T47D (cell line): Measurements from ENCODE around the gene IGF1.

ENCODE experiments used
- DNase-seq, 2 experiments: peaks; one replicate each; pipeline versions ENCODE4 v3.0.0 to v3.0.0-alpha.2; 2011 to 2012; ENCODE audit warnings: low read depth in 1 of 2, low spot score in 1 of 2
- JUND ChIP-seq: IDR thresholded peaks from 2 replicates; pipeline ENCODE4 v1.6.1; 2012; ENCODE audit warnings: low read depth
- in situ Hi-C: cut with HindIII; loops from 2 replicates; pipeline ENCODE4 v1.10.0; 2016; ENCODE audit warnings: low sequenced_read_pairs, low pct_unique_long_range_greater_than_20kb

IGF1 gene

GRCh38 chr12:102426599-102427542 lies 53.5 kb downstream of the IGF1 start:
- DNase-seq = no peak
- TF ChIP-seq JUND = no peak
- in situ Hi-C loops = no loop called here

- no peak for TF ChIP-seq JUND
- in situ Hi-C loops = no loop called here
- no peak for DNase-seq
Observed at GRCh38 chr12:102425109-102426039, 55.0 kb downstream of the IGF1 start.

GRCh38 chr12:102423462-102423861 lies 56.9 kb downstream of the IGF1 start:
- TF ChIP-seq JUND = no peak
- no peak for DNase-seq

GRCh38 chr12:102421802-102422583 lies 58.4 kb downstream of the IGF1 start:
- in situ Hi-C loops = no loop called here
- TF ChIP-seq JUND = no peak
- DNase-seq = no peak

More at GRCh38 chr12:102423462-102423861, 56.9 kb downstream of the IGF1 start:
- in situ Hi-C loops = no loop called here

GRCh38 chr12:102419094-102419764 lies 61.1 kb downstream of the IGF1 start:
- in situ Hi-C loops = no loop called here
- TF ChIP-seq JUND = no peak
- no peak for DNase-seq

- no peak for TF ChIP-seq JUND
- in situ Hi-C loops = no loop called here
- no peak for DNase-seq
Observed at GRCh38 chr12:102417055-102417454, 63.3 kb downstream of the IGF1 start.

GRCh38 chr12:102415515-102415914 lies 64.8 kb downstream of the IGF1 start:
- in situ Hi-C loops = no loop called here
- no peak for TF ChIP-seq JUND
- DNase-seq = no peak

GRCh38 chr12:102413396-102413795 lies 67.0 kb downstream of the IGF1 start:
- in situ Hi-C loops = no loop called here
- no peak for TF ChIP-seq JUND
- DNase-seq = no peak

GRCh38 chr12:102410511-102410910 lies 69.9 kb downstream of the IGF1 start:
- TF ChIP-seq JUND = no peak

GRCh38 chr12:102408487-102409297 lies 71.7 kb downstream of the IGF1 start:
- in situ Hi-C loops = no loop called here
- TF ChIP-seq JUND = no peak

More at GRCh38 chr12:102410511-102410910, 69.9 kb downstream of the IGF1 start:
- no peak for DNase-seq
- in situ Hi-C loops = no loop called here

More at GRCh38 chr12:102408487-102409297, 71.7 kb downstream of the IGF1 start:
- no peak for DNase-seq
